Activated T-cell treated with anti-CD3 and anti-CD28 coated beads, Interleukin-2, amount 50 U/mL, for 4 hours (primary cell): Measurements from ENCODE around the gene CCDC174. TPM values are rescaled to one million over a fixed set of nuclear protein-coding genes. Genes with fewer than 3 reads are reported as not detected.

Experiments used
- ATAC-seq, 2 donors: fragments of 200-7000 bp; cut with Tn5 transposase; one replicate each; pipeline ENCODE4 v1.10.0; 2021
- DNase-seq: peaks from one replicate; pipeline ENCODE4 v3.0.0-alpha.2; 2020
- H3K27me3 Mint-ChIP-seq: one replicate; pipeline ENCODE4 v1.8.0; 2021; ENCODE audit warnings: low read depth, mixed read lengths
- H3K36me3 Mint-ChIP-seq: one replicate; pipeline ENCODE4 v1.8.0; 2022; ENCODE audit warnings: mixed read lengths; ENCODE audit not compliant: insufficient read depth
- H3K4me1 Mint-ChIP-seq: one replicate; pipeline ENCODE4 v1.8.0; 2021; ENCODE audit warnings: low read depth, mixed read lengths
- H3K4me3 Mint-ChIP-seq: one replicate; pipeline ENCODE4 v1.8.0; 2021; ENCODE audit warnings: mild to moderate bottlenecking, moderate library complexity, mixed read lengths
- H3K9me3 Mint-ChIP-seq: one replicate; pipeline ENCODE4 v1.8.0; 2021; ENCODE audit warnings: mixed read lengths
- total RNA-seq, 3 donors: library from RNA; stranded (reverse); gene quantifications; one replicate each; pipeline ENCODE4 v1.2.1, GENCODE V29; 2021

Gene CCDC174
- total RNA-seq, 3 donors from 2014 or later: 13.7 to 18.2 (median 15.4) TPM

DNA sequence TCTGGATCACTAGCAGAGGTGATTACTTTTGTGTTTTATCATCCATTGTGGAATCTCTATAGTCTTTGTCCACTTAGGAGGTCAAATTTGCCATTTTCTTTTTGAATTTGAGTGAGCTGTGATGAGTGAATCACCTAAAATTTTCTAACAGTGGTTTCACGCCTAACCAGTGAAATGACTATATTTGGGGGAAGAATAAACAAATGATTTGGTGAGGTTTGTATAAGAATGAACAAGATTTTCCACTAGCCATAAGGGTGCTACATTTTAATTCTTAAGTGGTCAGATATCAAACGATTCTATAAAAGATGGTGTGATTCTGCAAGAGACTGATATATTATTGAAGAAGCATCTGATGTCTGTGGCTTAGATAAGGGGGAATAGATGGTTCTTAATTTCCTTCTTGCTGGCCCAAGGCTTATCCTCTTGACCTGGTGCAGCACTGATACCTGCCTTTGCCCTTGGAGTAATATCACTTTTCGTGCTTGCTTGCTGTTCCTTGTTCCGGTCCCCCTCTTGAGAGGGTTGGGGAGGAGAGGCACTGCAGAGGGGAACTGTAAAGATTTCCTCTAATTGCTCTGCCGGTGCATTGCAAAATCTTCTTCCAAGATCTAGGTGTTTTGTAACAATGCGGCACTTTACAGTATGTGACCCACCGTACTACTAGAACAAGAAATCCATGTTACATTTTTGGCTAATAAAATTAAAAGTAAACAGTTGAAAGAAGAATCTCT is 37.9 kb downstream of the CCDC174 start:
- Mint-ChIP-seq H3K4me1 (peaks cover 1% of the 10 kb centered on the region), H3K4me3 (no peak overlapping the region), H3K36me3 (peaks cover 9% of the 10 kb centered on the region), H3K27me3 (no peaks in the 10 kb centered on the region), H3K9me3 (no peaks in the 10 kb centered on the region)
- ATAC-seq: no peak
- no peak for DNase-seq

DNA sequence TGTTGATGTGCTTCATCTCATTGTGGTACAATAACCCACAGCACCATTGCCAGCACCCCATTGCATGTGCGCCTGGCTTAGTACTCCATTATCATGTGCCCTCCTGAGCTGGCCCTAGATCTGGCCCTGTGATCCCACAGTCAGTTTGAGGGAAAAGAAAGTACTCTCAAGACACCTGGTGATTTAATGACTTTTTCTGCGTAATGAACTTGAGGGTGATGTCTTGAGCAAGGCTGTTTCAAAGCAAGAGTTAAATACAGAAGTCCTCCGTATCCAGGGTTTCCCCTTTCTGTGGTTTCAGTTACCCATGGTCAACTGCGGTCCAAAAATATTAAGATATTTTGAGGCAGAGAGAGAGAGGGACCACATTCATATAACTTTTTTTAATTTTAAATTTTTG is 39.7 kb downstream of the CCDC174 start:
- Mint-ChIP-seq H3K4me3 (no peak overlapping the region), H3K9me3 (no peaks in the 10 kb centered on the region), H3K4me1 (peaks cover 1% of the 10 kb centered on the region)

DNA sequence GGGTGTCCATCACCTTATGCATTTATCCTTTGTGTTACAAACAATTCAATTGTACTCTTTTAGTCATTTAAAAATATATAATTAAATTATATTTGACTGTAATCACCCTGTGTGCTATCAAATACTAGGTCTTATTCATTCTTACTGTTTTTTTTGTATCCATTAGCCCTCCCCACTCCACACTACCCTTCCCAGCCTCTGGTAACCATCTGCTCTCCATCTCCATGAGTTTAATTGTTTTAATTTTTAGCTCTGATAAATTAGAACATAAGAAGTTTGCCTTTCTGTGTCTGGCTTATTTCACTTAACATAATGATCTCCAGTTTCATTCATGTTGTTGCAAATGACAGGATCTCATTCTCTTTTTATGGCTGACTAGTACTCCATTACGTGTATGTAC is 40.2 kb downstream of the CCDC174 start:
- no peaks in the 10 kb centered on the region for H3K9me3 Mint-ChIP-seq
- H3K36me3 Mint-ChIP-seq: peaks cover 9% of the 10 kb centered on the region
- DNase-seq (no peak), ATAC-seq (no peak)
- H3K4me1 Mint-ChIP-seq: peaks cover 1% of the 10 kb centered on the region
- H3K4me3 Mint-ChIP-seq: no peak overlapping the region
- H3K27me3 Mint-ChIP-seq: no peaks in the 10 kb centered on the region

More for the DNA sequence above, 39.7 kb downstream of the CCDC174 start:
- Mint-ChIP-seq H3K36me3 (peaks cover 9% of the 10 kb centered on the region), H3K27me3 (no peaks in the 10 kb centered on the region)
- ATAC-seq (no peak), DNase-seq (no peak)

DNA sequence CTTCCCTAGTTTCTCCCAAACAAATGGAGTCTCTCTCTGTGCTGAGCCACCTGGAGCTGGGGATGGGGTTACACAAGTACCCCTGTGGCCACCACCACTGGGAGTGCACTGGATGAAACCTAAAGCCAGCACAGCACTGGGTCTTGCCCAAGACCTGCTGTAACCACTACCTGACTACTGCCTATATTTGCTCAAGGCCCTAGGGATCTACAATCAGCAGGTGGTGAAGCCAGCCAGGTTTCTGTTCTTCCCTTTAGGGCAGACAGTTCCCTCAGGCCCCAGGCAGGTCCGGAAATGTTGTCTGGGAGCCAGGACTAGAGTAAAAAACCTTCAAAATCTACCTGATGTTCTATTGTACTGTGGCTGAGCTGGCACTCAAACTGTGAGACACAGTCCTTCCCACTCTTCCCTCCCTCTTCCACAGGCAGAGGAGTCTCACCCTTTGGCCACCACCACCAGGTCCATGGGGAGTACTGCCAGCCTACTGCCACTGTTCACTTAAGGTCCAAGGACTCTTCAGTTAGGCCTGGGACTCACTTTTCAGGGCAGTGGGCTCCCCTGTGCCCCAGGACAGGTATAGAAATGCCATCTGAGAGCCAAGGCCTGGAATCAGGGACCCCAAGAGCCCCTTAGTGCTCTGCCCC is 47.2 kb downstream of the CCDC174 start:
- no peak for DNase-seq
- no peak overlapping the region for H3K4me3 Mint-ChIP-seq
- ATAC-seq: no peak

DNA sequence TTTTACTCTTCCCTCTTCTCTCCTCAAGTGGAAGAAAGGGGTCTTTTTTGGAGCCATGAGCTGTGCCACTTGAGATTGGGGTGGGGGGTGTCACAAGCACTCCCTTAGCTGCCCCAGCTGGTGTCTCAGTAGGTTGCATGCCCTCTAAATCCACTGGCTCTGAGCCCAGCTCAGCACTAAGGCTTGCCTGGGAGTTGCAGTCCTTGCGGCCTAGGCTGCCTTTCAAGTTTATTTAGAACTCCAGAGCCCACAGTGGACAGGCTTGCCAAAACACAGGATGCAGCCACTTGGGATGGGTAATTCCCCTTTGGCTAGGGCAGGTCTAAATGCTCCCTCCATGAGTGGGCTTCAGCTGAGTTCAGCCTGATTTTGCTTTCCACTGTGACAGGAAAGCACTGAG is 48.1 kb downstream of the CCDC174 start:
- no peak for DNase-seq
- Mint-ChIP-seq H3K4me1 (no peaks in the 10 kb centered on the region), H3K36me3 (peaks cover 7% of the 10 kb centered on the region), H3K27me3 (no peaks in the 10 kb centered on the region), H3K9me3 (peaks cover 4% of the 10 kb centered on the region), H3K4me3 (no peak overlapping the region)
- ATAC-seq: no peak

More for the DNA sequence above, 47.2 kb downstream of the CCDC174 start:
- no peaks in the 10 kb centered on the region for H3K27me3 Mint-ChIP-seq
- H3K4me1 Mint-ChIP-seq: no peaks in the 10 kb centered on the region
- peaks cover 11% of the 10 kb centered on the region for H3K36me3 Mint-ChIP-seq
- peaks cover 4% of the 10 kb centered on the region for H3K9me3 Mint-ChIP-seq

DNA sequence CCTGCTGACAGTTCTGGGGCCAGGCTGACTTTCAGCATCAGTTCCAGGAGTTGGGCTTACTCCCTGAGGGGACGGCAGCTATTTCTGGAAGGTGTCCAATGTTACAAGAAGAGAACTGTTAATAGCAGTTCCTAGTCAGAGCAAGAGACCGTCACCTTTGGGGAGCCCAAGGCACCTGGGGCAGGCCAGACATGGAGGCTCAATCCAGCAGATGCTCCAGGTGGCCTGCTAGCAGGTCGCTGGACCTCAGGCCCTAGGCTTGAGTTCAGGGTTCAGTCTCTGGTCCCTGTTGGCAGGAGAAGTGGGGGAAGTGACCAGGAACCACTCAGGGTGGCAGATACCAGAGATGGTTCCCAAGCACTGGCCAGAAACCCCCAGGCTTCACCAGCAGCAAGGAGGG is 49.3 kb downstream of the CCDC174 start:
- DNase-seq: no peak
- ATAC-seq: no peak
- Mint-ChIP-seq H3K27me3 (no peaks in the 10 kb centered on the region), H3K36me3 (peaks cover 7% of the 10 kb centered on the region), H3K4me1 (no peaks in the 10 kb centered on the region), H3K4me3 (no peak overlapping the region), H3K9me3 (peaks cover 4% of the 10 kb centered on the region)

DNA sequence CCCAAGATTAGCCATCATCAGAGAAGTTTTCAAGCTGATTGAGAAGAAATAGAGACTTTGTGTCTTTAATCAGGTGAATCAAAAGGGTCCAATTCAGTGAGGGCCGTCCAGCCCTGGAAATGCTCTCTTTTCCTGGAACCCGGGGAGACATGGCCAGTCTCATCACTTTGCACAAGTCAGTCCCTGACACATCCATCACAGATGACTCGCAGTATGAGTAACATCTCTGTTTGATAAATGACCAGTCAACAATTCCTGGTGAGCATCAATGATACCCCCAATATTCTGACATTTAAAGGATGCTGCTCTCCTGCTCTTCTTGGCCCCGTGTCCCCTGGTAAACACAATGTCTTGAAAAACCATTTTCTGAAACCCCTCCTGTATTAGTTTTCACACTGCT is 50.1 kb downstream of the CCDC174 start:
- DNase-seq: no peak

DNA sequence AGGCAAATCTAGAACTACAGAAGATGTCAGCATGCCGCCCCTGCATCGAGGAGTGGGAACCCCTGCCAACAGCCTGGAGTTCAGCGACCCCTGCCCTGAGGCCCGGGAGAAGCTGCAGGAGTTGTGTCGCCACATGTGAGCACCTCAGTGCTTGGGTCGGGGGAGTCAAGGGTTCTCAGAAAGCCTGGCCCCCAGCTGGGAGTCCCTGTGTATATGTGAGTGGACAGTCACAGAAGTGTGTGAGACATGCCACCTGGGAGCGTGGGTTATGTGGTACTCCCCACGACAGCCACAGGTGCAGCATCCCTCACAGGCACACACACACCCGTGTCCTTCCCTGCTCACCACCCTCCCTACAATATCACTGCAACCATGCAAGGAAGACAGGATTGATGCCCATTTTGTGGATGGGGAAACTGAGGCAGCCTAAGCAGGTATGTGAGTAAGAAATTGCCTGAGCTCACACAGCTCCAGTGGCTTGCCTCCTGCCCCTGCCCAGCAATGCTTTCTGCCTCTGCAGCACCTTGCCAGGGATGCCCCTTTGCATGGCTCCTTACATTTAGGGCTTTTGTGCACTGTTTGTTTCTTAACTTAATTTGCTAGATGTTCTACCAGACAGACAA is 51.7 kb downstream of the CCDC174 start:
- no peaks in the 10 kb centered on the region for H3K27me3 Mint-ChIP-seq
- peaks cover 6% of the 10 kb centered on the region for H3K36me3 Mint-ChIP-seq
- H3K4me3 Mint-ChIP-seq: no peak overlapping the region
- H3K9me3 Mint-ChIP-seq: peaks cover 1% of the 10 kb centered on the region
- H3K4me1 Mint-ChIP-seq: no peaks in the 10 kb centered on the region
- ATAC-seq (no peak), DNase-seq (no peak)

More for the DNA sequence above, 50.1 kb downstream of the CCDC174 start:
- no peaks in the 10 kb centered on the region for H3K4me1 Mint-ChIP-seq
- no peak for ATAC-seq
- no peaks in the 10 kb centered on the region for H3K27me3 Mint-ChIP-seq
- no peak overlapping the region for H3K4me3 Mint-ChIP-seq
- H3K9me3 Mint-ChIP-seq: peaks cover 4% of the 10 kb centered on the region
- peaks cover 7% of the 10 kb centered on the region for H3K36me3 Mint-ChIP-seq

DNA sequence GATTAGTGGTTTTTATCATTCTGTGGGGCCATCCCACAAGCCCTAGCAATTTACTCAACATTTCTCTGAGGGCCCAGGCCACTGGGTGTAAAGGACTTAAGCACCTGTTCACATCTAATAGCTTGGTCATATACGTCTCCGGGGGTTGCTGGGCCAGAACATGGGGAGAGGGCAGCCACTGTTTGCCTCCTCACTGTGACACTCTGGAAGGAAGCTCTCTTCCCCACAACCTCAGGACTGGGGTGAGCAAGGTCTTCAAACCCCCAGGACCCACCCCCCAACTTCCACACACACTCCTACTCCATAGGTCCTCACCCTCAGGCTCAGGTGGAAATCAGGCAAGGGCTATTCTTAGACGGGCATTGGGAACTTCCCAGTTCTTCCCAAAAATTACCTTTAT is 52.2 kb downstream of the CCDC174 start:
- peaks cover 7% of the 10 kb centered on the region for H3K36me3 Mint-ChIP-seq
- DNase-seq (no peak), ATAC-seq (no peak)
- H3K4me3 Mint-ChIP-seq: no peak overlapping the region
- no peaks in the 10 kb centered on the region for H3K27me3 Mint-ChIP-seq
- H3K9me3 Mint-ChIP-seq: no peaks in the 10 kb centered on the region
- H3K4me1 Mint-ChIP-seq: no peaks in the 10 kb centered on the region

DNA sequence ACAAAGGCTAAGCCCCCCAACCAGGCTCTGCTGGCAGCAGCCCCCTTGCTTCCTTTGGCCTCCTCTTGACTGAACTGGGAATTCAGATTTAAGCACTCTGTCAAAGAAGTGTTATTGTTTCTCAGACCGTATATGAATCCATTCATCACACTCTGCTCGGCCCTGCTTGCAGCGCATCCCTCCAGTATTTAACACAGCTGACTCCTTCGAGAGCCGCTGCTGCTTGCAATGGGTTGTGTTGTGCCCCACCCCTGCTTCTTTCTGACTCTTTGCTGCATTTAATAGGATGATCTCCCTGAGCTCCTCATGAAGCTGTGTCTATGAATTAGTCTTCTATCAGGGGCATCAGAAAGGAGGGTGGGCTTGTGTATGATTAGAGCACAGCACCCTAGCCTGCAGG is 54.5 kb downstream of the CCDC174 start:
- no peaks in the 10 kb centered on the region for H3K27me3 Mint-ChIP-seq
- H3K4me3 Mint-ChIP-seq: no peak overlapping the region
- H3K9me3 Mint-ChIP-seq: peaks cover 6% of the 10 kb centered on the region
- H3K36me3 Mint-ChIP-seq: peaks cover 10% of the 10 kb centered on the region
- ATAC-seq (no peak), DNase-seq (no peak)
- H3K4me1 Mint-ChIP-seq: no peaks in the 10 kb centered on the region

DNA sequence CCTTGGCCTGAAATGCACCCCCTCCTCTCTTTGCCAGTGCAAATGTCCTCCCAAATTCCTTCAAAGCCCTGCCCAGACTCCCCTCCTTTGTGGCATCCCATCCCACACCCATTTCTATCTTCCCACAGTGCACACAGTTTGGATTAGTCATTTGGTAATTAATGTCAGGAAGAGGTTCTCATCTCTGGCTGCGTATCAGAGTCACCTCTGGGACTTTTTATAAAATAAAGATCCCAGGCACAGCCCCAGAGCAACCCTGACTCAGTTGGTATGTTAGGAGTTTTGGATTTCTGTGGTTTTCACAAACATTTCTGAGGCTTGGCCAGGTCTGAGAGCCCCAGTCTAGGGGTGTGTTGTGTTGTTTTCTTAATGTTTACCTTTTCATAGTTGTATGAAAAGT is 65.0 kb downstream of the CCDC174 start:
- no peak for ATAC-seq
- no peak for DNase-seq
- no peak overlapping the region for H3K4me3 Mint-ChIP-seq
- H3K27me3 Mint-ChIP-seq: no peaks in the 10 kb centered on the region
- no peaks in the 10 kb centered on the region for H3K36me3 Mint-ChIP-seq
- H3K4me1 Mint-ChIP-seq: no peaks in the 10 kb centered on the region
- peaks cover 11% of the 10 kb centered on the region for H3K9me3 Mint-ChIP-seq

DNA sequence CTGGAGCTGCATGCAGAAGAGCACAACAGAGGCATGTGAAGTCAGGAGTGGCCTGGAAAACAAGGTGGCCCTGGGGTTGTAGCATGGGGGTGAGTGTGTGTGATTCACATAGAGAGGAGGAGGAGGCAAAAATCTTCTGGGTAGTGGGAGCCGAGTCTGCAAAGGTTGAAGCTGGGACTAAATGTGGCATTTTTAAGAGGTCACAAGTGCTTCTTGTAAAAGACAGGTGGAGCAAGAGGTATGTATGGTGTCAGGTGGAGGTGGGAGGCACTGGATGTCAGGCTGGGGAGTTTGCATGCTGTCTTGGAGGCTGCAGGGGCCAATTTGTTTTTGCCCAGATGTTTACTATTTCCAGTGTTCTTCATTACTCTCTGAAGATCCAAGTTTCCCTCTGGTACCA is 65.7 kb downstream of the CCDC174 start:
- H3K27me3 Mint-ChIP-seq: no peaks in the 10 kb centered on the region
- ATAC-seq: no peak
- DNase-seq: no peak
- no peaks in the 10 kb centered on the region for H3K4me1 Mint-ChIP-seq
- H3K36me3 Mint-ChIP-seq: peaks cover 3% of the 10 kb centered on the region
- H3K4me3 Mint-ChIP-seq: no peak overlapping the region
- peaks cover 10% of the 10 kb centered on the region for H3K9me3 Mint-ChIP-seq

DNA sequence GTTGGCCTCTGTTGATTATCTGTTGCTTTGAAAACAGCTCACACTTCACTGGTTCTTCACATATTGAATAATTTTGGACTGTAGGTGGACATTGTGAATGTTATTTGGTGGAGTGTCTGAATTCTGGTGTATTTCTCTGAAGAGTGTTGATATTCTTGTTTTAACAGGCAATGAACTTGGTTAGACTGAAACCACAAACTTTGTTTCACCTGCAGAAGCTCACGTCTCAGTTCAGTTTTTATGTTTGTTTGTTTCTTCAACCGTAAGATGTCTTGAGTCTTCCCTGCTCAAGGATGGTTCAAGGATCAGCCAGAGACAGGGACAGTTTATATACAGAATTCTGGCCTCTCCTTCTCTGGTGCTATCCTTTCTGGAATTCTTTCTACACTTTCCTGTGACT is 67.0 kb downstream of the CCDC174 start:
- Mint-ChIP-seq H3K9me3 (no peaks in the 10 kb centered on the region), H3K36me3 (peaks cover 3% of the 10 kb centered on the region), H3K4me3 (no peak overlapping the region), H3K27me3 (no peaks in the 10 kb centered on the region), H3K4me1 (no peaks in the 10 kb centered on the region)
- ATAC-seq (no peak), DNase-seq (no peak)

DNA sequence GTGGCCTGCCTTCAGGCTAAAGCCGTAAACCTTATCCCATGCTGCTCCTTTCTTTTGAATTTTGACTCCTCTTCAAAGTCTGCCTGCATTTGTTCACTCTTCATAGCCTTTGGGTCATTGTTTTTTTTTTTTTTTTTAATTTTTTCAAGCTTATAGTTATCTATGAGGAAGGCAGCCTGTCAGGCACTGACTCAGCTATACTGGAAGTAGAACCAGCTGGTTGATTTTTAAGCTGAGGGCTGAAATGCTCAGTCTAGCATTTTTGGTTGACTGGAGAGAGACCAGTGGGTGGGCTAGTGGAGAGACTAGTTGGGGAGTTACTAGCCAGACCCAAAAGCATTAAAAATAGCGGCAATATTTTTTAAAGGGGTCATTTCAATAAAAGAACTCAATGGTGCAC is 67.4 kb downstream of the CCDC174 start:
- DNase-seq: no peak
- H3K27me3 Mint-ChIP-seq: no peaks in the 10 kb centered on the region
- peaks cover 3% of the 10 kb centered on the region for H3K36me3 Mint-ChIP-seq
- no peak overlapping the region for H3K4me3 Mint-ChIP-seq
- H3K9me3 Mint-ChIP-seq: no peaks in the 10 kb centered on the region
- no peaks in the 10 kb centered on the region for H3K4me1 Mint-ChIP-seq
- no peak for ATAC-seq
